ENCODE results near the gene TMEM132D. TPM values are rescaled to one million over a fixed set of nuclear protein-coding genes. Genes with fewer than 3 reads are reported as not detected.

Gene TMEM132D
- total and polyA plus RNA-seq, 4 experiments from 2014 or later, result not detected

GRCh38 chr12:129071362-129071761 is 832.5 kb downstream of the TMEM132D start:
- H3K4me3 ChIP-seq (ENCODE audit: low read length in 2 of 2), result no peak overlapping the region
- ChIA-PET CTCF (ENCODE audit: partially characterized antibody) (no interaction called here), POLR2A (ENCODE audit: partially characterized antibody) (no interaction called here)
- no peaks in the 10 kb centered on the region for H3K27me3 Mint-ChIP-seq
- H3K4me3 Mint-ChIP-seq, result no peak overlapping the region
- H3K9me3 Mint-ChIP-seq, result peaks cover 0 to 9% (median 3%) of the 10 kb centered on the region in 8 donors
- H3K4me1 ChIP-seq (ENCODE audit: insufficient read depth, low read length), result no peaks in the 10 kb centered on the region
- H3K36me3 ChIP-seq (ENCODE audit: insufficient read depth, low read length), result no peaks in the 10 kb centered on the region
- no peaks in the 10 kb centered on the region for H3K4me1 Mint-ChIP-seq
- no peaks in the 10 kb centered on the region for H3K9me3 ChIP-seq (ENCODE audit: control insufficient read depth in 1 of 2, low read length in 2 of 2)
- intact Hi-C loops (cut with micrococcal nuclease), result no loop called here
- H3K36me3 Mint-ChIP-seq, result no peaks in the 10 kb centered on the region
- no peak overlapping the region for H3K27ac Mint-ChIP-seq
- DNase-seq, result no peak
- H3K27ac ChIP-seq (ENCODE audit: low read depth, low read length), result no peak overlapping the region
- H3K27me3 ChIP-seq (ENCODE audit: insufficient read depth, low read length), result no peaks in the 10 kb centered on the region

GRCh38 chr12:129069886-129070285 is 833.9 kb downstream of the TMEM132D start:
- intact Hi-C loops (cut with micrococcal nuclease), result no loop called here
- no peaks in the 10 kb centered on the region for H3K36me3 Mint-ChIP-seq
- no peaks in the 10 kb centered on the region for H3K4me1 Mint-ChIP-seq
- no peaks in the 10 kb centered on the region for H3K36me3 ChIP-seq (ENCODE audit: insufficient read depth, low read length)
- no peak overlapping the region for H3K27ac Mint-ChIP-seq
- CTCF ChIA-PET (ENCODE audit: partially characterized antibody), result no interaction called here
- H3K27me3 Mint-ChIP-seq, result no peaks in the 10 kb centered on the region
- H3K4me3 ChIP-seq (ENCODE audit: low read length in 2 of 2), result no peak overlapping the region
- H3K9me3 Mint-ChIP-seq, result peaks cover 0 to 11% (median 6%) of the 10 kb centered on the region in 8 donors
- no peaks in the 10 kb centered on the region for H3K27me3 ChIP-seq (ENCODE audit: insufficient read depth, low read length)
- H3K4me3 Mint-ChIP-seq, result no peak overlapping the region
- H3K4me1 ChIP-seq (ENCODE audit: insufficient read depth, low read length), result no peaks in the 10 kb centered on the region
- DNase-seq, result no peak
- H3K9me3 ChIP-seq (ENCODE audit: control insufficient read depth in 1 of 2, low read length in 2 of 2), result no peaks in the 10 kb centered on the region
- H3K27ac ChIP-seq (ENCODE audit: low read depth, low read length), result no peak overlapping the region
- POLR2A ChIA-PET (ENCODE audit: partially characterized antibody), result no interaction called here

DNA sequence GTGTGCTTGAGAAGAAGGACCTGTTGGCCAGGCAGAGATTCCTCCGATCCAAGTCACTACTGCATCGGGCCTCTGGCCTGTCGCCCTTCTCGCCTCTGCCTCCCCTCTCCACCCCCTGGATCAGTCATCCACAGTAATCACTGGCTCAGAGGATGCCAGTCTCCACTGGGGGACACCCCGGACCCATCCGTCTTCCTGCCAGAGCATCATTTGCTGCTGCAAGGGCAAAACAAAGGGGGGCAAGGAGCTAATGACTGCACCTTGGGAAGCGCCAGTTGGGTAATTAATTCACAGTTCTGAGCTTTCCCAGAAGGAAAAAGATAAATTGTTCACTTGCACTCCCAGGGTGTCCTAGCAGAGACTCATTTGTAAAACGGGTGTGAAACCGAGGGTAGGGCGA is 835.1 kb downstream of the TMEM132D start:
- no peak for DNase-seq
- Histone ChIP-seq H3K36me3 (ENCODE audit: insufficient read depth, low read length) (no peaks in the 10 kb centered on the region), H3K27ac (ENCODE audit: low read depth, low read length) (no peak overlapping the region), H3K27me3 (ENCODE audit: insufficient read depth, low read length) (no peaks in the 10 kb centered on the region), H3K4me3 (ENCODE audit: low read length in 2 of 2) (no peak overlapping the region), H3K9me3 (ENCODE audit: control insufficient read depth in 1 of 2, low read length in 2 of 2) (no peaks in the 10 kb centered on the region), H3K4me1 (ENCODE audit: insufficient read depth, low read length) (no peaks in the 10 kb centered on the region)
- H3K27me3 Mint-ChIP-seq, result no peaks in the 10 kb centered on the region
- H3K27ac Mint-ChIP-seq, result no peak overlapping the region
- peaks cover 0 to 11% (median 6%) of the 10 kb centered on the region in 8 donors for H3K9me3 Mint-ChIP-seq
- H3K4me3 Mint-ChIP-seq, result no peak overlapping the region
- intact Hi-C loops (cut with micrococcal nuclease), result no loop called here
- POLR2A ChIA-PET (ENCODE audit: partially characterized antibody), result no interaction called here
- no peaks in the 10 kb centered on the region for H3K36me3 Mint-ChIP-seq
- H3K4me1 Mint-ChIP-seq, result no peaks in the 10 kb centered on the region
- CTCF ChIA-PET (ENCODE audit: partially characterized antibody), result no interaction called here

- Mint-ChIP-seq H3K4me1 (no peaks in the 10 kb centered on the region), H3K27me3 (no peaks in the 10 kb centered on the region), H3K9me3 (peaks cover 2 to 11% (median 6%) of the 10 kb centered on the region in 8 donors), H3K27ac (no peak overlapping the region), H3K4me3 (no peak overlapping the region), H3K36me3 (no peaks in the 10 kb centered on the region)
- ChIA-PET POLR2A (ENCODE audit: partially characterized antibody) (no interaction called here), CTCF (ENCODE audit: partially characterized antibody) (no interaction called here)
- no peak for DNase-seq
- no peaks in the 10 kb centered on the region for H3K9me3 ChIP-seq (ENCODE audit: control insufficient read depth in 1 of 2, low read length in 2 of 2)
- H3K27me3 ChIP-seq (ENCODE audit: insufficient read depth, low read length), result no peaks in the 10 kb centered on the region
- no peak overlapping the region for H3K4me3 ChIP-seq (ENCODE audit: low read length in 2 of 2)
- intact Hi-C loops (cut with micrococcal nuclease), result no loop called here
- H3K27ac ChIP-seq (ENCODE audit: low read depth, low read length), result no peak overlapping the region
- no peaks in the 10 kb centered on the region for H3K4me1 ChIP-seq (ENCODE audit: insufficient read depth, low read length)
- no peaks in the 10 kb centered on the region for H3K36me3 ChIP-seq (ENCODE audit: insufficient read depth, low read length)
These were observed 836.3 kb downstream of the TMEM132D start for GRCh38 chr12:129067491-129067890.

- H3K36me3 Mint-ChIP-seq, result no peaks in the 10 kb centered on the region
- intact Hi-C loops (cut with micrococcal nuclease), result no loop called here
- H3K27me3 Mint-ChIP-seq, result no peaks in the 10 kb centered on the region
- H3K4me3 Mint-ChIP-seq, result no peak overlapping the region
- H3K9me3 Mint-ChIP-seq, result peaks cover 2 to 9% (median 4%) of the 10 kb centered on the region in 8 donors
- no peak overlapping the region for H3K27ac Mint-ChIP-seq
- ChIA-PET POLR2A (ENCODE audit: partially characterized antibody) (no interaction called here), CTCF (ENCODE audit: partially characterized antibody) (no interaction called here)
- no peak for DNase-seq
- Histone ChIP-seq H3K36me3 (ENCODE audit: insufficient read depth, low read length) (no peaks in the 10 kb centered on the region), H3K4me3 (ENCODE audit: low read length in 2 of 2) (no peak overlapping the region), H3K9me3 (ENCODE audit: control insufficient read depth in 1 of 2, low read length in 2 of 2) (no peaks in the 10 kb centered on the region), H3K27me3 (ENCODE audit: insufficient read depth, low read length) (no peaks in the 10 kb centered on the region), H3K4me1 (ENCODE audit: insufficient read depth, low read length) (no peaks in the 10 kb centered on the region), H3K27ac (ENCODE audit: low read depth, low read length) (no peak overlapping the region)
- H3K4me1 Mint-ChIP-seq, result no peaks in the 10 kb centered on the region
These were observed 839.5 kb downstream of the TMEM132D start for GRCh38 chr12:129064209-129064855.

DNA sequence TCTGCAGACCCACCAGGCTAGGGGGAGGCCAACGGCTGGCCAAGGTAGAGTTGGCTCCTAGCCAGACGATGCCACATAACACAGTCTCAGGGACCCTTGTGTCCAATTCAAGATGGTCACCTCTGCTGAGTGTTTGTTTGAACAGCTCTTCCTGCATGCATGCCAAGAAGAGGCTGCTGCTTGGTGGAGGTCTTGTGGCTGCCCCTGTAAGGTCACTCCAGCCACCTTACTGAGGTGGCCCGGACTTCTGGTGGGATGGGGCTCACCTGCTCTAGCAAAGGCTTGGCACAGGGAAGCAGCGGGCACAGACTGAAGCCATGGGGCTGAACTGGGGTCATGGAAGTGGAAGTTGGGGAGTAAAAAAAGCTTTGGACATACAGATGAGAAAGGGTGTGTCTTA is 840.2 kb downstream of the TMEM132D start:
- CTCF ChIA-PET (ENCODE audit: partially characterized antibody), result no interaction called here
- DNase-seq, result no peak
- H3K27me3 Mint-ChIP-seq, result no peaks in the 10 kb centered on the region
- H3K27me3 ChIP-seq (ENCODE audit: insufficient read depth, low read length), result no peaks in the 10 kb centered on the region
- no peak overlapping the region for H3K27ac Mint-ChIP-seq
- no peaks in the 10 kb centered on the region for H3K4me1 ChIP-seq (ENCODE audit: insufficient read depth, low read length)
- no peak overlapping the region for H3K27ac ChIP-seq (ENCODE audit: low read depth, low read length)
- no peaks in the 10 kb centered on the region for H3K36me3 Mint-ChIP-seq
- intact Hi-C loops (cut with micrococcal nuclease), result no loop called here
- no peaks in the 10 kb centered on the region for H3K9me3 ChIP-seq (ENCODE audit: control insufficient read depth in 1 of 2, low read length in 2 of 2)
- no peaks in the 10 kb centered on the region for H3K4me1 Mint-ChIP-seq
- H3K9me3 Mint-ChIP-seq, result peaks cover 2 to 9% (median 5%) of the 10 kb centered on the region in 8 donors
- no peak overlapping the region for H3K4me3 Mint-ChIP-seq
- H3K4me3 ChIP-seq (ENCODE audit: low read length in 2 of 2), result no peak overlapping the region
- POLR2A ChIA-PET (ENCODE audit: partially characterized antibody), result no interaction called here
- H3K36me3 ChIP-seq (ENCODE audit: insufficient read depth, low read length), result no peaks in the 10 kb centered on the region

DNA sequence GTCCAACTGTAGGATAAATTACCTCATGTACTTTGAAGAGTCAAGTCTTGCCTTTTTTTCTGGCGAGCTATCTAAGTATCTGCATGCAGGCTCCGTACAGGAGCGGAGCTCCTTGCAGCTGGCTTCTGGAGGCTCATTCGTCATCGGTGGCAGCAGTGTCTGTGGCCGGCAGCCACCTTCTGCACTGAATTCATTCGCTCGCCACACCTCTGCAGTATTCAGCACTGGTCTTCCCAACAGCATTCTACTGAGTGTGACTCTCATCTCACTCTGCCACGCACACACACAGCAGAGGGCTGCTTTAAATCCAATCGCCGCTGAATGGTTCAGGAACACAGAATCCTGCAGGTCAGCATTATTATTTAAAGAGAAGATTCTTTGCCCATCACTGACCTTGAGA is 850.6 kb downstream of the TMEM132D start:
- H3K4me1 ChIP-seq (ENCODE audit: insufficient read depth, low read length), result no peaks in the 10 kb centered on the region
- CTCF ChIA-PET (ENCODE audit: partially characterized antibody), result no interaction called here
- DNase-seq, result no peak
- no peaks in the 10 kb centered on the region for H3K27me3 ChIP-seq (ENCODE audit: insufficient read depth, low read length)
- peaks cover 0 to 4% (median 2%) of the 10 kb centered on the region in 8 donors for H3K9me3 Mint-ChIP-seq
- no peak overlapping the region for H3K27ac ChIP-seq (ENCODE audit: low read depth, low read length)
- no peaks in the 10 kb centered on the region for H3K36me3 ChIP-seq (ENCODE audit: insufficient read depth, low read length)
- intact Hi-C loops (cut with micrococcal nuclease), result no loop called here
- H3K4me1 Mint-ChIP-seq, result no peaks in the 10 kb centered on the region
- H3K4me3 ChIP-seq (ENCODE audit: low read length in 2 of 2), result no peak overlapping the region
- H3K36me3 Mint-ChIP-seq, result no peaks in the 10 kb centered on the region
- H3K9me3 ChIP-seq (ENCODE audit: control insufficient read depth in 1 of 2, low read length in 2 of 2), result no peaks in the 10 kb centered on the region
- POLR2A ChIA-PET (ENCODE audit: partially characterized antibody), result no interaction called here
- no peaks in the 10 kb centered on the region for H3K27me3 Mint-ChIP-seq
- no peak overlapping the region for H3K27ac Mint-ChIP-seq
- H3K4me3 Mint-ChIP-seq, result no peak overlapping the region

GRCh38 chr12:129052373-129052772 is 851.5 kb downstream of the TMEM132D start:
- peaks cover 0 to 4% (median 2%) of the 10 kb centered on the region in 8 donors for H3K9me3 Mint-ChIP-seq
- Histone ChIP-seq H3K27me3 (ENCODE audit: insufficient read depth, low read length) (no peaks in the 10 kb centered on the region), H3K27ac (ENCODE audit: low read depth, low read length) (no peak overlapping the region), H3K9me3 (ENCODE audit: control insufficient read depth in 1 of 2, low read length in 2 of 2) (no peaks in the 10 kb centered on the region), H3K36me3 (ENCODE audit: insufficient read depth, low read length) (no peaks in the 10 kb centered on the region), H3K4me1 (ENCODE audit: insufficient read depth, low read length) (no peaks in the 10 kb centered on the region), H3K4me3 (ENCODE audit: low read length in 2 of 2) (no peak overlapping the region)
- ChIA-PET CTCF (ENCODE audit: partially characterized antibody) (no interaction called here), POLR2A (ENCODE audit: partially characterized antibody) (no interaction called here)
- intact Hi-C loops (cut with micrococcal nuclease), result no loop called here
- no peak for DNase-seq
- H3K4me3 Mint-ChIP-seq, result no peak overlapping the region
- H3K36me3 Mint-ChIP-seq, result no peaks in the 10 kb centered on the region
- H3K27me3 Mint-ChIP-seq, result no peaks in the 10 kb centered on the region
- H3K4me1 Mint-ChIP-seq, result no peaks in the 10 kb centered on the region
- H3K27ac Mint-ChIP-seq, result no peak overlapping the region

All from CD4-positive, alpha-beta memory T cell (primary cell).